H1 (cell line): ENCODE measurements around the gene PTPN18. TPM values are rescaled to one million over a fixed set of nuclear protein-coding genes. Genes with fewer than 3 reads are reported as not detected.

Experiments used
- SIN3A ChIP-seq, 2 experiments: IDR thresholded peaks in 1 of 2; conservative IDR thresholded peaks in 1 of 2; 2 replicates each; pipeline ENCODE4 v1.6.1; 2011 to 2012; ENCODE audit warnings: low read length in 2 of 2, improper control_type of control experiment in 1 of 2, low read depth in 1 of 2, mild to moderate bottlenecking in 1 of 2
- polyA plus RNA-seq, 7 experiments: library from polyadenylated mRNA; depleted of rRNA in 3 of 7; stranded (reverse) in 5 of 7; unstranded in 2 of 7; fragments of >200 nt in 5 of 7; fragments of 200-250 nt in 2 of 7; gene quantifications; 1 replicate in 5 of 7; 2 replicates in 1 of 7; 4 replicates in 1 of 7; pipeline versions ENCODE4 v1.2.1 to v1.2.3, GENCODE V29; 2011 to 2013; ENCODE audit warnings: missing spikeins in 2 of 7, mixed read lengths in 2 of 7
- total RNA-seq: library from RNA; stranded (reverse); fragmentation: NEBNext Ultra II Directional; extraction: Animal tissue kit (Norgen Biotek cat#: 25700); gene quantifications from 2 replicates; pipeline ENCODE4 v1.2.1, GENCODE V29; 2021

Gene PTPN18
- total and polyA plus RNA-seq, 2 of the 8 experiments (the other 6 are each of a cell fraction or from before 2014, with no cell fraction given): 13.2 to 14.7 TPM

DNA sequence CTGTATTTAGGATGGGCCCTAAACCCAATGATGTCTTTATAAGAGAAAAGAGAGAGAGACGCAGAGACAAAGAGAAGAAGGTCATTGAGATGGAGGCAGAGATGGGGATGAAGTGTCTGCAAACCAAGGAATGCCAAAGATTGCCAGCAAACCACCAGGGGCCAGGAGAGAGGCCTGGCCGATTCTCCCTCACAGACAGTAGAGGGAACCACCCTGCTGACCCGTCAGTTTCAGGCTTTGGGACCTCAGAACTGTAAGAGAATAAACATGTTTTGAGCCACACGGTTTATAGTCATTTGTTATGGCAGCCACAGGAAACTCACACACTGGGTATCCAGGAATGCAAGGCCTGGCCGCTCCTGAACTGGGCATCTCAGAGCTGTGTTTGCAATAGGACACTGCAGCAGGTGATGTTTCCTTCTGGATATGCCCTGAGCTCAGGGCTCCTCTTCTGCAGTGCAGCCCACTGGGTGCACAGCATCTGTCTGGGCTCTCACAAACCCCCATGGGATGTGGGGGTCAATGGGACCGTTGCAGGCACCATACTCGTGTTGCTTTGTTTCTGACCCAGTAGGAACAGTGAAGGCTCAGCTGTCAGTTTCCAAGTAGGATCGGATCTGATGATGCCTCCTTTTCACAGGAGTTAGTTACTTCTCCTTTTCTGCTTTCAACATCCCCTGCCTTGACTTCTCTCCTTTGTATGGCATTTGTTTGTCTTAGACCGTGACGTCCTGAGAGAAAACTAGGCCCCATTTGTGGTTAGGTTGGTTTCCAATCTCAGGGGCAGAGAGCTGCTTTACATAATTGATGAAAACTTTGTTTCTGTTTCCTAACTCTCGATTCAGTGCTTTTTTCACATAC is 20.8 kb downstream of the PTPN18 start (continued):
- TF ChIP-seq SIN3A (conservative IDR thresholded peaks at IDR 0.05 in 1 of 2, IDR thresholded peaks at IDR 0.05 in 1 of 2; ENCODE audit: low read depth in 1 of 2, low read length in 2 of 2): no peak
- TF ChIP-seq, all 59 proteins: peak for 3
